Calu3 (cell line): Measurements from ENCODE around the gene ZNF700. TPM values are rescaled to one million over a fixed set of nuclear protein-coding genes. Genes with fewer than 3 reads are reported as not detected.
"Not testable (repeated sequence)": the region's sequence is repeated elsewhere in the genome, so short reads cannot be mapped to it uniquely, and the experiment has no call there.

Experiments used
- Bru-seq: library from RNA; stranded (reverse); fragments of 400-500 nt; gene quantifications from one replicate; lab custom pipeline; 2021; lab: Mats Ljungman, UMichigan
- BruChase-seq, 2 experiments: library from RNA; stranded (reverse); fragments of 400-500 nt; gene quantifications; one replicate each; lab custom pipeline; 2021; lab: Mats Ljungman, UMichigan
- BruUV-seq: library from RNA; stranded (reverse); fragments of 400-500 nt; replicated peaks from 2 replicates; lab custom pipeline; 2021; lab: Mats Ljungman, UMichigan
- CTCF ChIA-PET: fragments of 300-600 bp; sonication (Branson Sonifier 250); formaldehyde crosslinking; loops from one replicate; lab custom pipeline; 2022; ENCODE audit warnings: antibody characterized with exemption; lab: Charles Lee
- DNase-seq: peaks from one replicate; pipeline ENCODE4 v3.0.0; 2022
- H3K27ac Mint-ChIP-seq: one replicate; pipeline ENCODE4 v1.8.0; 2022; ENCODE audit warnings: mixed read lengths; ENCODE audit not compliant: unreplicated experiment
- H3K27me3 Mint-ChIP-seq: one replicate; pipeline ENCODE4 v1.8.0; 2022; ENCODE audit warnings: mixed read lengths; ENCODE audit not compliant: unreplicated experiment
- H3K36me3 Mint-ChIP-seq: one replicate; pipeline ENCODE4 v1.8.0; 2022; ENCODE audit warnings: mild to moderate bottlenecking, moderate library complexity, mixed read lengths; ENCODE audit not compliant: insufficient read depth, unreplicated experiment
- H3K4me1 Mint-ChIP-seq: one replicate; pipeline ENCODE4 v1.8.0; 2022; ENCODE audit warnings: mild to moderate bottlenecking, low read depth, mixed read lengths; ENCODE audit not compliant: unreplicated experiment
- H3K4me3 Mint-ChIP-seq: one replicate; pipeline ENCODE4 v1.8.0; 2022; ENCODE audit warnings: mild to moderate bottlenecking, low read depth, moderate library complexity, mixed read lengths; ENCODE audit not compliant: unreplicated experiment
- H3K9me3 Mint-ChIP-seq: one replicate; pipeline ENCODE4 v1.8.0; 2022; ENCODE audit warnings: low read depth, mixed read lengths; ENCODE audit not compliant: unreplicated experiment
- CTCF ChIP-seq: fragments of 200-600 bp; IDR thresholded peaks from one replicate; pipeline ENCODE4 v1.8.0; 2022; ENCODE audit warnings: antibody characterized with exemption; ENCODE audit not compliant: unreplicated experiment
- intact Hi-C: fragments of 100-400 bp; cut with micrococcal nuclease; formaldehyde crosslinking; loops from one replicate; pipeline ENCODE4 v1.10.0; 2022; ENCODE audit not compliant: unreplicated experiment
- long read RNA-seq: library from polyadenylated mRNA; stranded (forward); transcript quantifications from one replicate; pipeline ENCODE4 v2.0.0, GENCODE V29; 2022
- total RNA-seq: library from RNA; stranded (reverse); gene quantifications from 2 replicates; pipeline ENCODE4 v1.2.3, GENCODE V29; 2022

ZNF700 gene
- total RNA-seq (11.4 and 11.7 TPM in 2 replicates), Bru-seq, nascent RNA (percentile 85 among the genes with signal in this experiment), BruChase-seq, experiment 1, labeled RNA remaining after a 6-hour chase (percentile 91 among the genes with signal in this experiment), BruChase-seq, experiment 2, labeled RNA remaining after a 2-hour chase (percentile 96 among the genes with signal in this experiment)
- long read RNA-seq, partial matches to known transcripts, result 2 of 5 reads
- long read RNA-seq, other reads (novel, unspliced or antisense), result 1 of 5 reads

GRCh38 chr19:11924886-11925650 lies at the start of gene ZNF700:
TSS of gene ZNF700 (plus strand) at chr19:11925107. CDS start at chr19:11925211, 104 bp downstream.
- no TSS peak for BruUV-seq
- peak within 1 kb of the TSS; percentile 92 for H3K27ac Mint-ChIP-seq
- H3K27me3 Mint-ChIP-seq, result no peaks in the 10 kb centered on the region
- H3K9me3 Mint-ChIP-seq, result peaks cover 3% of the 10 kb centered on the region
- H3K4me3 Mint-ChIP-seq, result peak within 1 kb of the TSS; percentile 91
- intact Hi-C loops, result loop anchor here (1.0 to 10.0 kb wide), 4 partner anchors 40 to 216 kb away; partner anchors contain the start of genes ZNF440 and ZNF763
- H3K4me1 Mint-ChIP-seq, result peaks cover 18% of the 10 kb centered on the region
- peak; percentile 93 for DNase-seq
- TF ChIP-seq CTCF, result no peak
- CTCF ChIA-PET, result interaction anchor here (0.6 to 2.7 kb wide), 5 partner anchors 37 to 215 kb away, joined by 3 to 26 read pairs (median 10); partner anchors contain the start of genes ZNF20 and ZNF441
- H3K36me3 Mint-ChIP-seq, result peaks cover 38% of the 10 kb centered on the region

- H3K36me3 Mint-ChIP-seq, H3K4me3 Mint-ChIP-seq, CTCF ChIA-PET, DNase-seq, H3K27ac Mint-ChIP-seq, BruUV-seq, H3K27me3 Mint-ChIP-seq, H3K4me1 Mint-ChIP-seq: not testable (repeated sequence)
- intact Hi-C loops, result loop anchor here (2.0 to 5.0 kb wide), 2 partner anchors 109 to 368 kb away; no protein-coding TSS in a partner anchor
- H3K9me3 Mint-ChIP-seq, result peaks cover 12% of the 10 kb centered on the region
Observed at GRCh38 chr19:11879687-11880266, 45.1 kb upstream of the ZNF700 start.

- no peak for DNase-seq
- Mint-ChIP-seq H3K27me3 (no peaks in the 10 kb centered on the region), H3K27ac (no peak overlapping the region), H3K36me3 (no peaks in the 10 kb centered on the region), H3K4me1 (no peaks in the 10 kb centered on the region), H3K9me3 (peaks cover 12% of the 10 kb centered on the region), H3K4me3 (no peak overlapping the region)
- no peak for TF ChIP-seq CTCF
- CTCF ChIA-PET, result interaction anchor here (1.0 kb wide), 1 partner anchor 260 kb away, joined by 3 read pairs; the partner anchor contains the start of gene ZNF20
- BruUV-seq, result no TSS peak
- intact Hi-C loops, result loop anchor here (2.0 to 5.0 kb wide), 2 partner anchors 108 to 367 kb away; no protein-coding TSS in a partner anchor
Observed at GRCh38 chr19:11880598-11880997, 44.3 kb upstream of the ZNF700 start.

- H3K4me3 Mint-ChIP-seq, result no peak overlapping the region
- no peaks in the 10 kb centered on the region for H3K36me3 Mint-ChIP-seq
- CTCF ChIA-PET, result interaction anchor here (1.0 to 1.6 kb wide), 2 partner anchors 107 to 259 kb away, joined by 3 to 4 read pairs; partner anchors contain the start of gene ZNF20
- BruUV-seq, result no TSS peak
- no peak overlapping the region for H3K27ac Mint-ChIP-seq
- peak; percentile 35 for DNase-seq
- peaks cover 13% of the 10 kb centered on the region for H3K9me3 Mint-ChIP-seq
- no peaks in the 10 kb centered on the region for H3K27me3 Mint-ChIP-seq
- intact Hi-C loops, result loop anchor here (1.0 to 5.0 kb wide), 3 partner anchors 108 to 366 kb away; no protein-coding TSS in a partner anchor
- no peaks in the 10 kb centered on the region for H3K4me1 Mint-ChIP-seq
- peak; percentile 46 for TF ChIP-seq CTCF
Observed at GRCh38 chr19:11881151-11881800, 43.6 kb upstream of the ZNF700 start.
